GM21737 (cell line): ENCODE measurements around the gene ZG16.
"Not testable (repeated sequence)": the region's sequence is repeated elsewhere in the genome, so short reads cannot be mapped to it uniquely, and the experiment has no call there.

Experiments
- ATAC-seq: cut with Tn5 transposase; IDR thresholded peaks from one replicate; pipeline ENCODE4 v1.9.1; 2021; ENCODE audit warnings: mild to moderate bottlenecking, moderate library complexity; ENCODE audit not compliant: unreplicated experiment

Gene ZG16

DNA sequence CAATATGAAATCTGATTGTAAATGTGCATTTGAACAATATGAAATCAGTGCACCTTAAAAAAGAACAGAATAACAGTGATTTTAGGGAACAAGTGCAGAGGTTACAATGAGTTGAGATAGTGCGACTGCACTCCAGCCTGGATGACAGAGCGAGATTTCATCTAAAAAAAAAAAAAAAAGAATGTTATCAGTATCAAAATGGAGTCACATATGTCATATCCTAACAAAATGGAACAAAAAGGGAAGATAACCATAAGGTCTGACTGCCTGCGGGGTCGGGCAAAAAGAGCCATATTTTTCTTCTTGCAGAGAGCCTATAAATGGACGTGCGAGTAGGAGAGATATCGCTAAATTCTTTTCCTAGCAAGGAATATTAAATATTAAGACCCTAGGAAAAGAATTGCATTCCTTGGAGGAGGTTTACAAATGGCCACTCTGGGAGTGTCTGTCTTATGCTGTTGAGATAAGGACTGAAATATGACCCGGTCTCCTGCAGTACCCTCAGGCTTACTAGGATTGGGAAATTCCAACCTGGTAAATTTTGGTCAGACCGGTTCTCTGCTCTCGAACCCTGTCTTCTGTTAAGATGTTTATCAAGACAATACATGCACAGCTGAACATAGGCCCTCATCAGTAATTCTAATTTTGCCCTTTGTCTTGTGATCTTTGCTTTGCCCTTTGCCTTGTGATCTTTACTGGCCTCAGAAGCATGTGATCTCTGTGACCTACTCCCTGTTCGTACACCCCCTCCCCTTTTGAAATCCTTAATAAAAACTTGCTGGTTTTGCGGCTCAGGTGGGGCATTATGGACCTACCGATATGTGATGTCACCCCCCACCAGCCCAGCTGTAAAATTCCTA, 5.3 kb downstream of the ZG16 start:
- ATAC-seq, result not testable (repeated sequence)

DNA sequence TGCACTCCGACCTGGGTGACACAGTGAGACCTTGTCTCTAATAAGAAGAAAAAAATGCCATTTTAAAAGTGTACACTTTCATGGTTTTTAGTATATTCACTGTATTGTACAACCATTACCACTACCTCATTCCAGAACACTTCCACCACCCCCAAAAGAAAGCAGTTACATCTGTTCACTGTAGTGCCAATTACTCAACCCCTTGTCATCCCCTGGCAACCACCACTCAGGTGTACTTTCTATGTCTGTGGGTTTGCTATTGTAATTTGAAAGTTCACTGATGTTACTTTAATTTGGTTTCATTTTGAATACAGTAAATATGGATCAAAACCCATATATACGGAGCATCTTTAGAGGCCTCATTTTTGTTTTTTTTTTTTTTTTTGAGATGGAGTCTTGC, 6.1 kb downstream of the ZG16 start:
- ATAC-seq, result no peak

DNA sequence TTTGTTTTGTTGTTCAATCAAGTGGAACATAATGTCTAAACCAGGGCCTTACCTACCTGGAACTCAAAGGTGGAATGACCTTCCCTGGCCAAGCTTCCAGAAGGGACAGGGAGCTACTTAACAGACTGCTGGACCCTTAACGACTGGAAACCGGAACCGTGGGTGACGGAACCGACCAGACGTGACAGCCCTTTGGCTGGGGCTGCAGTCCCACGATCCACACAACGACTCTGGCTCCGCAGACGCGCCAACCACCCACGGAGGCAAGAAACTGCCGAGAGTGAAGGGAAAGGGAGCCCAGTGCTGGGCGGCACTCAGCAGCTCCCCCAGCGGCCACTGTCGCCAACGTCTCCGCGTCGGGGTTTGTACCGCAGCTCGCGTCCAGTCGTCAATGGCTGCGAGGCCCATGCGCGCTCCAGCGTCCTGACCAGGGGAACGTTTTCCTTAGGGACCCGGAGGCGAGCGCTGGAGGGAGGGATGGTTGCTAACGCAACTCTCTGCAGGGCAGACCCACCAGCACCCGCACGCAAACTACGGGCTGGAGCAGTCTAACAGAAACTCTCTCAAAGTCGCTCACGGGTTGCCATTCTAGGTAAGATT, 6.9 kb downstream of the ZG16 start:
- peak; percentile 48 for ATAC-seq

DNA sequence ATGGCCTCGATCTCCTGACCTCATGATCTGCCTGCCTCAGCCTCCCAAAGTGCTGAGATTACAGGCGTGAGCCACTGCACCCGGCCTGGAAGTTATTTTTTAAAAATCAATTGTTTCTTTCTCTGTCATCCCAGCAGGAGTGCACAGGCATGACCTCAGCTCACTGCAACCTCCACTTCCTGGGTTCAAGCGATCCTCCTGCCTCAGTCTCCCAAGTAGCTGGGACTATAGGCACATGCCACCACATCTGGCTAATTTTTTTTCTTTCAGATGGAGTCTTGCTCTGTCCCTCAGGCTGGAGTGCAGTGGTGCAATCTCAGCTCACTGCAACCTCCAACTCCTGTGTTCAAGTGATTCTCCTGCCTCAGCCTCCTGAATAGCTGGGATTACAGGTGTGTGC, 9.1 kb downstream of the ZG16 start:
- not testable (repeated sequence) for ATAC-seq

GRCh38 chr16:29789775-29790182, 11.7 kb downstream of the ZG16 start:
- ATAC-seq, result no peak

GRCh38 chr16:29790183-29790948, 12.3 kb downstream of the ZG16 start, which contains the start of gene KIF22:
TSS of gene KIF22 (plus strand) at chr16:29790751. CDS start at chr16:29790760, 9 bp downstream.
- ATAC-seq, result peak; percentile 89

- peak; percentile 20 for ATAC-seq
Observed at GRCh38 chr16:29790949-29791844, 13.1 kb downstream of the ZG16 start.

DNA sequence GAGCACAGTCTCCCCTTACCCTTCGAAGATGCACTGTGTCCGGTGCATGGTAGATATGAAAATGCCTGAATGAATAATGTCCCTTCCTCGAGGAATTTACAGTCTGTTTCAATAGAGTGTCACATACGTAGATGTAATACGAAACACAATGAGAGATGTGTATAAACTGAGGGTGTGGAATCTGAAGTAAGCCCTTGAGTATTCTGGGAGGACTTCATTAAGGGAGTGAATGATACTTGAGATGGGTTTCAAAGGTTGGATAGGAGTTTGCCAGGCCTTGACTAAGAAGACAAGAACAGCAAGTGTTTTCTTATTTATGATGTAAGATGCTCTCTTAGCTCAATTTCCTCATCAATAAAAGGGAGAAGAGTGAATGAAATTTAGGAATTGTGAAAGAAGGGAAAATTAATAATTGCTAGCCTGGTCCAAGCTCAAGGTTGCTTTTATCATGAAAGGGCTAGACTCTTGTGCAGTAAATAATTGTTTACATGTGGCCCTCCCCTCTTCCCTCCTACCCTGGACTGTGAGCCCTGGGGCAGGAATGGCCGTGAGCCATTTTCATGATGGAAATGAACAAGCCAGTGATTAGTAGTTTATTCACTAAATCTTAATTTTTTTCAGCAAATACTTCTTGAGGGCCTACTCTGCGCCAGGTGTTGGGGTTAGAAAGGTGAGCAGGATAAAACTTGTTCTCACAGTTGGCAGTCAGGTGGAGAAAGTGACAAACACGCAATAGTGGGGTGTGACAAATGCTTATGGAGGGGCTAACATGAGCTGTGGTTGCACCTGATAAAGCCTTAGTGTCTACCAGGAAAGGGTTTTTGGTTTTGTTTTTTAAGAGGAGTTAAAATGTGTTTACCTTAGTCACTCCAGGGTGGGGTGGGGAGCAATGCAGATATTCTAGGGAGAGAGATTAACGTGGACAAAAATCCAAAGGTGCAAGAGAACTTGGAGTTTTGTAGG, 14.1 kb downstream of the ZG16 start:
- no peak for ATAC-seq

GRCh38 chr16:29793153-29793552, 15.1 kb downstream of the ZG16 start:
- not testable (repeated sequence) for ATAC-seq

DNA sequence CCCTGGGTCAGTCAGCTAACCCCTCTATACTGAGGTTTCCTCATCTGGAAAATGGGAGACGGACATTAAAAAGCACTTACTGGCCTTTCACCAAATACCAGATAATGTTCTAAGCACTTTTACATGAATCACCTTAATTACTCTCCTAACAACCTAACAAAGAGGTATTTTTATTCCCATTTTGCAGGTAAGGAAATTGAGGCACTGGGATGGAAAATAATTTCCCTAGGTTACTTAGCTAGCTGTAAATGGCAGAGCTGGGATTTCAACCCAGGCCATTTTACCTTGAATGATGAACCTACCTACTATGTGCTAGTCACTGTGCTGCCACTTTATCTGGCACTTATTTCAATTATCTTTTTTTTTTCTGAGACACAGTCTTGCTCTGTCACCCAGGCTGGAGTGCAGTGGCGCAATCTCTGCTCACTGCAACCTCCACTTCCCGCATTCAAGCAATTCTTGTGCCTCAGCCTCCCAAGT, 16.2 kb downstream of the ZG16 start:
- no peak for ATAC-seq

GRCh38 chr16:29802416-29802935, 24.4 kb downstream of the ZG16 start:
- ATAC-seq, result no peak

- no peak for ATAC-seq
Observed at GRCh38 chr16:29804020-29804419, 26.0 kb downstream of the ZG16 start.

GRCh38 chr16:29804455-29805231, 26.6 kb downstream of the ZG16 start:
- ATAC-seq, result no peak

GRCh38 chr16:29805232-29806098, 27.4 kb downstream of the ZG16 start:
- ATAC-seq, result peak; percentile 42

- no peak for ATAC-seq
Observed at GRCh38 chr16:29806099-29806579, 28.1 kb downstream of the ZG16 start, which contains the start of gene MAZ. TSS of gene MAZ (plus strand) at chr16:29806529. CDS start at chr16:29806702, 173 bp downstream.

- ATAC-seq, result no peak
Observed at GRCh38 chr16:29806641-29807425, 28.8 kb downstream of the ZG16 start.
